Measurements from ENCODE around the gene ADA. TPM values are rescaled to one million over a fixed set of nuclear protein-coding genes. Genes with fewer than 3 reads are reported as not detected.
"Not testable (repeated sequence)": the region's sequence is repeated elsewhere in the genome, so short reads cannot be mapped to it uniquely, and the experiment has no call there.

The ADA gene
- total and polyA plus RNA-seq, 3 donors from 2014 or later, result 8.2 to 11.2 (median 10.0) TPM

- Histone ChIP-seq H3K4me3 (no peak overlapping the region), H3K4me1 (peaks cover 23% of the 10 kb centered on the region), H3K9me3 (no peaks in the 10 kb centered on the region), H3K36me3 (ENCODE audit: low read depth, missing control alignments) (no peaks in the 10 kb centered on the region), H3K27ac (no peak overlapping the region), H3K27me3 (no peaks in the 10 kb centered on the region)
- intact Hi-C loops (cut with DNase I; ENCODE audit: low total_unique reads), result no loop called here
- TF ChIP-seq CTCF (IDR thresholded peaks at IDR 0.05), result no peak
- no peak for TF ChIP-seq POLR2A (IDR thresholded peaks at IDR 0.05)
- no peak for DNase-seq
- WGBS, 2 donors, result 39 to 75% methylated on average over 1 of the region's 1 CpG
Observed at GRCh38 chr20:44594730-44595129, 56.8 kb downstream of the ADA start.

GRCh38 chr20:44593751-44594150, 57.7 kb downstream of the ADA start:
- H3K4me3 ChIP-seq, result no peak overlapping the region
- H3K27ac ChIP-seq, result no peak overlapping the region
- intact Hi-C loops (cut with DNase I; ENCODE audit: low total_unique reads), result no loop called here
- DNase-seq, result no peak
- H3K36me3 ChIP-seq (ENCODE audit: low read depth, missing control alignments), result no peaks in the 10 kb centered on the region
- H3K27me3 ChIP-seq, result no peaks in the 10 kb centered on the region
- no peaks in the 10 kb centered on the region for H3K9me3 ChIP-seq
- TF ChIP-seq POLR2A (IDR thresholded peaks at IDR 0.05) (no peak), CTCF (IDR thresholded peaks at IDR 0.05) (no peak)
- peaks cover 16% of the 10 kb centered on the region for H3K4me1 ChIP-seq
- WGBS, 2 donors, result 80 to 83% methylated on average over 2 of the region's 2 CpGs

GRCh38 chr20:44592366-44592765, 59.1 kb downstream of the ADA start:
- Histone ChIP-seq H3K9me3 (no peaks in the 10 kb centered on the region), H3K36me3 (ENCODE audit: low read depth, missing control alignments) (no peaks in the 10 kb centered on the region), H3K4me3 (no peak overlapping the region), H3K27me3 (no peaks in the 10 kb centered on the region), H3K4me1 (peaks cover 7% of the 10 kb centered on the region), H3K27ac (no peak overlapping the region)
- intact Hi-C loops (cut with DNase I; ENCODE audit: low total_unique reads), result no loop called here
- no peak for DNase-seq
- 60 to 89% methylated on average over 2 to 3 of the region's 3 CpGs for WGBS, 2 donors
- TF ChIP-seq CTCF (IDR thresholded peaks at IDR 0.05) (no peak), POLR2A (IDR thresholded peaks at IDR 0.05) (no peak)

- Histone ChIP-seq H3K4me3 (no peak overlapping the region), H3K27ac (no peak overlapping the region), H3K4me1 (peaks cover 7% of the 10 kb centered on the region), H3K27me3 (no peaks in the 10 kb centered on the region), H3K36me3 (ENCODE audit: low read depth, missing control alignments) (no peaks in the 10 kb centered on the region), H3K9me3 (no peaks in the 10 kb centered on the region)
- WGBS, 2 donors, result 86 to 89% methylated on average over 9 of the region's 9 CpGs
- no peak for DNase-seq
- no peak for TF ChIP-seq CTCF (IDR thresholded peaks at IDR 0.05)
- TF ChIP-seq POLR2A (IDR thresholded peaks at IDR 0.05), result no peak
- intact Hi-C loops (cut with DNase I; ENCODE audit: low total_unique reads), result no loop called here
Observed at GRCh38 chr20:44590980-44591778, 60.3 kb downstream of the ADA start.

- Histone ChIP-seq H3K36me3 (ENCODE audit: low read depth, missing control alignments) (no peaks in the 10 kb centered on the region), H3K4me3 (no peak overlapping the region), H3K4me1 (peaks cover 3% of the 10 kb centered on the region), H3K27me3 (no peaks in the 10 kb centered on the region), H3K9me3 (no peaks in the 10 kb centered on the region), H3K27ac (no peak overlapping the region)
- TF ChIP-seq CTCF (IDR thresholded peaks at IDR 0.05), result no peak
- TF ChIP-seq POLR2A (IDR thresholded peaks at IDR 0.05), result no peak
- intact Hi-C loops (cut with DNase I; ENCODE audit: low total_unique reads), result no loop called here
- no peak for DNase-seq
- 83 to 93% methylated on average over 4 of the region's 4 CpGs for WGBS, 2 donors
Observed at GRCh38 chr20:44589537-44589936, 62.0 kb downstream of the ADA start.

GRCh38 chr20:44588321-44588720, 63.2 kb downstream of the ADA start:
- H3K9me3 ChIP-seq; intact Hi-C loops (cut with DNase I; ENCODE audit: low total_unique reads); H3K27ac ChIP-seq; H3K4me1 ChIP-seq; DNase-seq; H3K27me3 ChIP-seq; H3K4me3 ChIP-seq; H3K36me3 ChIP-seq (ENCODE audit: low read depth, missing control alignments): not testable (repeated sequence)
- 93 to 94% methylated on average over 9 of the region's 9 CpGs for WGBS, 2 donors

Measured in testis (tissue), 3 donors.